Stimulated activated CD4-positive, alpha-beta T cell treated with anti-CD3 and anti-CD28 coated beads, TNF-alpha, amount 100 ng/mL, for 1 hour (primary cell): ENCODE results near the gene ZNF652.
"Not testable (repeated sequence)": the region's sequence is repeated elsewhere in the genome, so short reads cannot be mapped to it uniquely, and the experiment has no call there.

Experiments
- DNase-seq, 3 donors: peaks; one replicate each; pipeline ENCODE4 v3.0.0-alpha.2; 2020; ENCODE audit warnings: low read depth in 3 of 3, low spot score in 1 of 3

Gene ZNF652

DNA sequence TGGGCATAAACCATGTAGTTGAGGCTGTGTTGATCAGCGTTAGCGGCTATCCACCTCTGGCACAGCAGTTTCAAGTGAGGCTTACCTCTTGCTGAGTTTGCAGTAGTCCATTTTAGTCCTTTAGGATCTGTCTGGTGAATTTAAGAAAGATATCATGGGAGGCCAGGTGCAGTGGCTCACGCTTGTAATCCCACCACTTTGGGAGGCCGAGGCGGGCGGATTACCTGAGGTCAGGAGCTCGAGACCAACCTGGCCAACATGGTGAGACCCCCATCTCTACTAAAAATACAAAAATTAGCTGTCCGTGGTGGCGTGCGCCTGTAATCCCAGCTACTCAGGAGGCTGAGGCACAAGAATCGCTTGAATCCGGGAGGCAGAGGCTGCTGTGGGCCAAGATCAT lies 86.1 kb downstream of the ZNF652 start:
- not testable (repeated sequence) for DNase-seq

DNA sequence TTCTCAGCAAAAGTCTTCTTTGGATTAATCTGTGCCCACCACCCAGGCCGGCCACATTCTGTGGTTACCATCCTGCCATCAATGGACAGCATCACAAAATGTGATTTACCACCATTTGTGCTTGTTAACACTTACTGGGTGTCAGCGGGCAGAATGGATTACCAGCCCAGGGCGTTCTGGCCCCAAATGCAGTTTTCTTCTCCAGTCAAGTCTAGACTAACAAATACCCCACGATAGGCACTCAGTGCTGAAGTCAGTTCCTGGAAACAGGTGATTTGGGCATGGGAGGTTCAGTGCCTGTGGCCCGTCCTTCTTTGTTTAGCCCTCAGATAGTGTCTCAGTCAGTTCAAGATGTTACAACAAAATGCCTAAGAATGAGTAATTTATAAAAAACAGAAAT lies 92.7 kb downstream of the ZNF652 start:
- DNase-seq = no peak

DNA sequence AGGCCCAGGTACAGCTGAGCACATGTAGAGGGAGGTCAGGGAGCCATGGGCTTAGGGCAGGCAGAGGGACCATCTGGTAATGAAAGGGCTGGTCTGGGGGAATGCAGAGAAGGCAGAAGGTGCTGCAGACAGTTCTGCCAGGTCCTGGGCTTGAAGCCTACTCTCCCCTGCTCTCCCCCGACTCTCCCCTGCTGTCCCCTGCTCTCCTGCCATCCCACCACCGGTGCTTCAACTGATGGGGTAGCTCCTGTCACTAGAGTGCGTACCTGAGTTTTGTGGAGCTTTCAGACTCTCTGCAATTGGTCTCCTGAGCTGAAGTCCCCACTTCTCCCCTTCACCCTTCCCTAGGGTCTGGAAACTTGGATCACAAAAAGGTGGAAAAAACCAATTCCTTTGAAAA lies 94.1 kb downstream of the ZNF652 start:
- DNase-seq = no peak

- no peak for DNase-seq
Measured at GRCh38 chr17:49266233-49266632, 95.8 kb downstream of the ZNF652 start.

- not testable (repeated sequence) for DNase-seq
Measured at GRCh38 chr17:49261540-49261939, 100.5 kb downstream of the ZNF652 start.

DNA sequence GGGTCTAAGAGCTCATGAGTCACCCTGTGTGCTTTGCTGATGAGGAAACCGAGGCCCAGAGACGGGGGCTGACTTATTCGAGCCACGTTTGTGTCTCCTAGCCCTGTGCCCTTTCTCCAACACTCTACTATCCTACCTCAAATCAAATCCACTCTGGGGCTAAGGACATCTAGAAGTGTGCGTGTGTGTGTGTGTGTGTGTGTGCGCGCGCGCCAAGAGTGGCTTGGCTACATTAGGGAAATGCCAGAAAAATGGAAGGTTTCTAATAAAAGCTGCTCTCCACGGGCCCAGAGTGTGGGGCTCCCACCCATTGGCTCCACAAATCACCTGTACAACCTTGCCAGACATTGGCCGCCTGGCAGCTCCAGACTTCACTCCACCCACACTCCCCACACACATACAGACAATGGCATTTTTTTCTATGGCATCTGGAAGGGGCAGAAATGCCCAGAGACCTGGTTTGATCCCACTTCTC lies 101.2 kb downstream of the ZNF652 start:
- DNase-seq = no peak

- DNase-seq = peak in 1 of 3 donors; percentile 45
Measured at GRCh38 chr17:49260011-49260816, 101.8 kb downstream of the ZNF652 start.

- DNase-seq = no peak
Measured at GRCh38 chr17:49259663-49260010, 102.4 kb downstream of the ZNF652 start.

DNA sequence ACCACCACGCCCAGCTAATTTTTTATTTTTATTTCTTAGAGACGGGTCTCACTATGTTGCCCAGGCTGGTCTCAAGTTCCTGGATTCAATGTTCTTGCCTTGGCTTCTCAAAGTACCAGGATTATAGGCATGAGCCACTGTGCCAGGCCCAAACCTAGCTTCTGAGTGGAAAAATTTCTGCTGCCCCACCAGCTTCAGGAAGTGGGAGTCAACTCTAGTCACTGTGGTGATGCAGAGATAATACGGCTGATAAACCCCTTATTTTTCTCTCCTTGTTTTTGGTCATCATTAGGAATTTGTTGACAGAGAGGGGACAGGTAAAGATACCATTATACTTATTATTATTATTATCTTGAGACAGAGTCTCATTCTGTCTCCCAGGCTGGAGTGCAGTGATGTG lies 103.7 kb downstream of the ZNF652 start:
- DNase-seq = no peak

- DNase-seq = no peak
Measured at GRCh38 chr17:49255125-49255524, 106.9 kb downstream of the ZNF652 start.

- no peak for DNase-seq
Measured at GRCh38 chr17:49254066-49254465, 108.0 kb downstream of the ZNF652 start.

GRCh38 chr17:49252148-49252695 lies 109.8 kb downstream of the ZNF652 start:
- no peak for DNase-seq

DNA sequence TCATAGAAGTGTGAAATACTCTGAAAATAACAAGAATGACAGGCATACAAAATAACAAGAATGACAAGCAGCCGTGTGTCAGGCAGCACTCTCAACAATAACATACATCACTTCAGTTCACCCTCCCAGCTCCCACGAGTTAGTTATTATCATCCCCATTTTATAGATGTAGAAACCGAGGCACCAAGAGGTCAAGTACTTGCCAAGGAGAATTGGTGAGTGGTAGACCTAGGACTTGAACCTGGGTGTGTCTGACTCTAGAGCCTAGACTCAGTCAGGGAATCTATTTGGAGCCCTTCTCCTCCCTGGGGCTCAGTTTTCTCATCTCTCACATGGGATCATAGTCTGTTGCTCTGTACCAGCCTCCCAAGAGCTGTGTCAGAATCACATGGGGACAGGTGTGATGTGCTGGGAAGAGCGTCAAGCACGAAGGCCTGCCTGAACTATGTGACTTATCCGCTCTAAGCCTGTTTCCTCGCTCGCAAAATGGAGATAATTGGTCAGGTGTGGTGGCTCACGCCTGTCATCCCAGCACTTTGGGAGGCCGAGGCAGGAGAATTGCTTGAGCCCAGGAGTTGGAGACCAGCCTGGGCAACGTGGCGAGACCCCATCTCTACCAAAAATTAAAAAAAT lies 112.0 kb downstream of the ZNF652 start:
- no peak for DNase-seq

DNA sequence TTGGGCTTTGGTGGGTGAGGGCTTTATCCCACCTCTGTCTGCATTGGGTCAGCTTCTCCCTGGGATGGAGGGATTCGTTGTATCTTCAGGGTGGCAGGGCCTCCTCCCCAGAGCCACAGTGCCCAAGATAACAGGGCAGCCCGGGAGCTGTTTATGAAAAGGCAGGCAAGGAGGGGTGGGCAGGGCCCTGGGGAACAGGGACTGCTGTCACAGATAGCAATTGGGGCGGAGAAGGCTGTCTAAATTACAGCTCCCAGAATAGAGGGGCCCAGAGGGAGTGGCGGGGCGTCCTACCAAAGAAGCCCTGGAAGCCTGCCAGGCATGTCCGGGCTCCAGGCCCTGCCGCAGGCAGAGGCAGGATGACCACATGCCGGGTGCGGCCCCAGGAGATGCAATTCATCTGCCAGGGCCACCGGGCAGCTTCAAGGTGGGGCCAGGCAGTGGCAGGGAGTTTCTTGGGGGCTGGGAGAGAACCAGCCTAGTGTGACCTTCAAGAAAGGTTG lies 112.7 kb downstream of the ZNF652 start:
- DNase-seq = no peak

- DNase-seq = no peak
Measured at GRCh38 chr17:49247944-49248343, 114.1 kb downstream of the ZNF652 start.

GRCh38 chr17:49244839-49245238 lies 117.2 kb downstream of the ZNF652 start:
- DNase-seq = no peak
